DMS 273 (cell line): ENCODE measurements around the gene ZNF580.
A peak's percentile ranks its signal among the peaks of the same experiment; 100 is the strongest.

Experiments used
- DNase-seq: peaks from one replicate; lab custom pipeline; 2025; ENCODE audit not compliant: unreplicated experiment; lab: John Stamatoyannopoulos, UW

Gene ZNF580

GRCh38 chr19:55675661-55676354, 35.0 kb downstream of the ZNF580 start:
- DNase-seq: no peak

- DNase-seq: peak; percentile 45
These were observed 35.6 kb downstream of the ZNF580 start for GRCh38 chr19:55676383-55676782.

GRCh38 chr19:55676889-55677505, 36.2 kb downstream of the ZNF580 start:
- DNase-seq: no peak

- DNase-seq: no peak
These were observed 36.8 kb downstream of the ZNF580 start for GRCh38 chr19:55677572-55678028.

- DNase-seq: no peak
These were observed 37.4 kb downstream of the ZNF580 start for GRCh38 chr19:55678121-55678671.

GRCh38 chr19:55679343-55680257, 38.8 kb downstream of the ZNF580 start:
- no peak for DNase-seq

- no peak for DNase-seq
These were observed 39.7 kb downstream of the ZNF580 start for GRCh38 chr19:55680339-55681130.

- DNase-seq: no peak
These were observed 40.6 kb downstream of the ZNF580 start for GRCh38 chr19:55681131-55682092.

GRCh38 chr19:55683449-55684261, 42.9 kb downstream of the ZNF580 start:
- DNase-seq: no peak

GRCh38 chr19:55684946-55685681, 44.3 kb downstream of the ZNF580 start:
- DNase-seq: no peak

- no peak for DNase-seq
These were observed 45.0 kb downstream of the ZNF580 start for GRCh38 chr19:55685776-55686175.

GRCh38 chr19:55686311-55687050, 45.7 kb downstream of the ZNF580 start:
- no peak for DNase-seq

GRCh38 chr19:55687281-55688201, 46.7 kb downstream of the ZNF580 start:
- DNase-seq: no peak

GRCh38 chr19:55688422-55689218, 47.8 kb downstream of the ZNF580 start:
- peak; percentile 23 for DNase-seq

GRCh38 chr19:55689411-55690108, 48.8 kb downstream of the ZNF580 start:
- no peak for DNase-seq
